OCI-LY1 (cell line): Measurements from ENCODE around the gene KIAA1328.

Experiments used
- H2AFZ ChIP-seq: fragments of 200-600 bp; sonication (generic), shearing (Covaris generic); 2 replicates; pipeline ENCODE4 v1.6.0; 2014; ENCODE audit warnings: antibody characterized with exemption, mild to moderate bottlenecking, low read length
- H3F3A ChIP-seq: fragments of 200-600 bp; sonication (generic), shearing (Covaris generic); 2 replicates; pipeline ENCODE4 v1.6.0; 2014; ENCODE audit warnings: mild to moderate bottlenecking, antibody characterized with exemption, low read length, moderate library complexity; ENCODE audit not compliant: insufficient read depth
- H3K27ac ChIP-seq: fragments of 200-600 bp; sonication (generic); 2 replicates; pipeline ENCODE4 v1.5.1; 2014; ENCODE audit warnings: low read length, mixed run types, mild to moderate bottlenecking, low read depth; ENCODE audit not compliant: poor library complexity, severe bottlenecking
- H3K27me3 ChIP-seq: fragments of 200-600 bp; sonication (generic); 2 replicates; pipeline ENCODE4 v1.6.0; 2014; ENCODE audit warnings: antibody characterized with exemption, mild to moderate bottlenecking, low read length, moderate library complexity; ENCODE audit not compliant: insufficient read depth
- H3K36me3 ChIP-seq: fragments of 200-600 bp; sonication (generic); 2 replicates; pipeline ENCODE4 v1.6.1; 2014; ENCODE audit warnings: mild to moderate bottlenecking, antibody characterized with exemption, low read length, moderate library complexity, mixed read lengths; ENCODE audit not compliant: insufficient read depth
- H3K4me1 ChIP-seq: fragments of 200-600 bp; sonication (generic); 2 replicates; pipeline ENCODE4 v1.5.1; 2014; ENCODE audit warnings: mild to moderate bottlenecking, low read length, moderate library complexity; ENCODE audit not compliant: insufficient read depth, severe bottlenecking
- H3K4me2 ChIP-seq: fragments of 200-600 bp; sonication (generic), shearing (Covaris generic); 2 replicates; pipeline ENCODE4 v1.6.1; 2014; ENCODE audit warnings: low read length
- H3K4me3 ChIP-seq: fragments of 200-600 bp; sonication (generic); 2 replicates; pipeline ENCODE4 v1.5.1; 2014; ENCODE audit warnings: low read length, low read depth, mild to moderate bottlenecking, mixed read lengths; ENCODE audit not compliant: poor library complexity, severe bottlenecking
- H3K79me2 ChIP-seq: fragments of 200-600 bp; shearing (Covaris generic); 2 replicates; pipeline ENCODE4 v1.6.1; 2016; ENCODE audit warnings: mixed run types, low read length, mixed read lengths; ENCODE audit not compliant: insufficient read depth
- H3K9ac ChIP-seq: fragments of 200-600 bp; sonication (generic), shearing (Covaris generic); 2 replicates; pipeline ENCODE4 v1.6.1; 2014; ENCODE audit warnings: mild to moderate bottlenecking, low read length, mixed read lengths
- H3K9me2 ChIP-seq: fragments of 200-600 bp; sonication (generic), shearing (Covaris generic); 2 replicates; pipeline ENCODE4 v1.6.1; 2014; ENCODE audit warnings: low read depth, mild to moderate bottlenecking, low read length, mixed read lengths
- H3K9me3 ChIP-seq: fragments of 200-600 bp; shearing (Covaris generic); 2 replicates; pipeline ENCODE4 v1.6.1; 2014; ENCODE audit warnings: low read length, mixed read lengths
- H4K20me1 ChIP-seq: fragments of 200-600 bp; sonication (generic), shearing (Covaris generic); 2 replicates; pipeline ENCODE4 v1.6.0; 2016; ENCODE audit warnings: mild to moderate bottlenecking, low read length; ENCODE audit not compliant: insufficient read depth
- EZH2 ChIP-seq: fragments of 200-600 bp; sonication (generic), shearing (Covaris generic); IDR thresholded peaks from 2 replicates; pipeline ENCODE4 v1.8.0; 2017; ENCODE audit warnings: borderline replicate concordance, mixed run types, mild to moderate bottlenecking, antibody characterized with exemption, low read length, moderate library complexity, mixed read lengths
- TF ChIP-seq, protein P1 (sequence below): fragments of 200-600 bp; sonication (generic), shearing (Covaris generic); IDR thresholded peaks from 2 replicates; pipeline ENCODE4 v1.5.1; 2017; ENCODE audit warnings: mild to moderate bottlenecking, antibody characterized with exemption, low read length, moderate library complexity, mixed read lengths

Gene KIAA1328

DNA sequence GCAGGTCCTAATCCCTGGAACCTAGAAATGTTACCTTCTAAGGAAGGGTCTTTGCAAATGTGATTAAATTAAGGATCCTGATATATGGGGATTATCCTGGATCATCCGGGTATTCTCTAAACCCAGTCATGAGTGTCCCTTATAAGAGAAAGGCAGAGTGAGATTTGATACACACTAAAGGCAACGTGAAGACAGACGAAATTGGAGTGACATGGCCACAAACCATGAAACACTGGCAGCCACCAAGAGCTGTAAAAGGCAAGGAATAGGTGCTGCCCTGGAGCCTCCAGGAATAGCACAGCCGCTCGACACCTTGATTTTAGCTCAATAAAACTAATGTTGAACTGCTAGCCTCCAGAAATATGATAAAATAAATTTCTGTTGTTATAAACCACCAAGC lies 45.1 kb upstream of the KIAA1328 start:
- no peaks in the 10 kb centered on the region for H3K27me3 ChIP-seq
- H2AFZ ChIP-seq = no peak overlapping the region
- no peaks in the 10 kb centered on the region for H3K79me2 ChIP-seq
- H3F3A ChIP-seq = no peaks in the 10 kb centered on the region
- H3K9me3 ChIP-seq = no peaks in the 10 kb centered on the region
- H3K9me2 ChIP-seq = no peaks in the 10 kb centered on the region
- 0 out of 2 replicates have a peak, but pooled peaks cover 4% of the 10 kb centered on the region for H3K36me3 ChIP-seq
- no peak overlapping the region for H3K27ac ChIP-seq
- no peak overlapping the region for H3K9ac ChIP-seq
- no peaks in the 10 kb centered on the region for H3K4me1 ChIP-seq
- TF ChIP-seq EZH2 = no peak
- TF ChIP-seq, protein P1, sequence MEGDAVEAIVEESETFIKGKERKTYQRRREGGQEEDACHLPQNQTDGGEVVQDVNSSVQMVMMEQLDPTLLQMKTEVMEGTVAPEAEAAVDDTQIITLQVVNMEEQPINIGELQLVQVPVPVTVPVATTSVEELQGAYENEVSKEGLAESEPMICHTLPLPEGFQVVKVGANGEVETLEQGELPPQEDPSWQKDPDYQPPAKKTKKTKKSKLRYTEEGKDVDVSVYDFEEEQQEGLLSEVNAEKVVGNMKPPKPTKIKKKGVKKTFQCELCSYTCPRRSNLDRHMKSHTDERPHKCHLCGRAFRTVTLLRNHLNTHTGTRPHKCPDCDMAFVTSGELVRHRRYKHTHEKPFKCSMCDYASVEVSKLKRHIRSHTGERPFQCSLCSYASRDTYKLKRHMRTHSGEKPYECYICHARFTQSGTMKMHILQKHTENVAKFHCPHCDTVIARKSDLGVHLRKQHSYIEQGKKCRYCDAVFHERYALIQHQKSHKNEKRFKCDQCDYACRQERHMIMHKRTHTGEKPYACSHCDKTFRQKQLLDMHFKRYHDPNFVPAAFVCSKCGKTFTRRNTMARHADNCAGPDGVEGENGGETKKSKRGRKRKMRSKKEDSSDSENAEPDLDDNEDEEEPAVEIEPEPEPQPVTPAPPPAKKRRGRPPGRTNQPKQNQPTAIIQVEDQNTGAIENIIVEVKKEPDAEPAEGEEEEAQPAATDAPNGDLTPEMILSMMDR = no peak
- H3K4me3 ChIP-seq = no peak overlapping the region
- H3K4me2 ChIP-seq = no peak overlapping the region
- no peaks in the 10 kb centered on the region for H4K20me1 ChIP-seq

DNA sequence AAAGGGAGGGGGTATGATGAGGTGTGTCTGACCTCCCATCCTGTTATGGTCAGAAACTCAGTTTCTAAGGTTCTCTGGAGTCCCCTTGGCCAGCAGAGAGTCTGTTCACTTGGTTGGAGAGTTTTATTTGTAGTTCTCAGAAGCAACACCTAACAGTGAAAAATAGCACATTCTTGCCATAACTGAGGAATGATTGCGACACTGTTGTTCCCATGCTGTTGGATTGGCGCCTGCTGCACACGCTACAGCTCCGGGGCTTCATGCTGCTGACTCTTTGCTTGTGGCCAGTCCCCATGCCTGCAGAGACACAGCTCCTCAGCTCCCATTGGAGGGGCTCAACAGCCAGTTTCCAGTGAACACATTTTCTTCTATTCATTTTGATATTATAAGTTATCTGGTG lies 42.2 kb upstream of the KIAA1328 start:
- no peak overlapping the region for H3K4me3 ChIP-seq

DNA sequence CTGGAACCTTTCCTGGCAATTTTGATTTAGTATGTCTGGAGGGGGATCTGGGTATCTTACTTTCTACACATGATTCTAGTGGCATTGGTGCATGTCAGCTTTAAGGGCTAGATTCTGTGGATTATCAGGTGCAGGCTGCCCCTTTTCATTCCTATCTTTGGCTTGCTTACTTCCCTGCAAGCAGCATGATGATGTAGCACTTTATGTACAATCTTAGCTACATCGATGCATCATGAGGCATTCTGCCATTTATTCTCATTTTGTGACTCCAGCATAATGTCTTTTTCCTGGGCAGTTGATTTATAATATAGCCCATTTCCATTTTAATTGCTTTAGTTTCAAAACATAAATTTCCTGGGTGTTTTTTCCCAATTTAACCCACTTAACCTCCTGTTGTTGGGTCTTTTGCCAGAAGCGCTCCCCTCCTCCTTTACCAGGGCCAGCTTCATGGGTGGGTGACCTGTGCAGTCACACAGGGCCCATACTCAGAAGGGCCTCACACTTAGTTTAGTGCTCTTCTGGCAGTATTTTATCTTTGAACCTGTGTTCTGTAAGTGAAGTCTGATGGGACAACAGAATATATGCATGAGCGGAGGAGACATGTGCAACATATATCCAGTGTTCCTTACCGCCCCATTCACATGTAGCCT lies 36.2 kb upstream of the KIAA1328 start:
- Histone ChIP-seq H3K36me3 (peaks cover 80% of the 10 kb centered on the region), H3K4me3 (no peak overlapping the region), H3K9me2 (no peaks in the 10 kb centered on the region), H3K9ac (no peak overlapping the region), H3F3A (no peaks in the 10 kb centered on the region), H3K27me3 (no peaks in the 10 kb centered on the region), H3K79me2 (no peaks in the 10 kb centered on the region), H3K27ac (no peak overlapping the region), H2AFZ (no peak overlapping the region), H3K9me3 (0 out of 2 replicates have a peak, but pooled peaks cover 3% of the 10 kb centered on the region), H4K20me1 (no peaks in the 10 kb centered on the region), H3K4me2 (no peak overlapping the region), H3K4me1 (no peaks in the 10 kb centered on the region)
- TF ChIP-seq, protein P1 = no peak
- TF ChIP-seq EZH2 = no peak

More for the DNA sequence above, 42.2 kb upstream of the KIAA1328 start:
- Histone ChIP-seq H3K9ac (no peak overlapping the region), H3K4me1 (no peaks in the 10 kb centered on the region), H3F3A (no peaks in the 10 kb centered on the region), H3K27me3 (no peaks in the 10 kb centered on the region), H3K9me2 (no peaks in the 10 kb centered on the region), H4K20me1 (no peaks in the 10 kb centered on the region), H3K4me2 (no peak overlapping the region), H3K36me3 (peaks cover 30% of the 10 kb centered on the region), H3K79me2 (no peaks in the 10 kb centered on the region), H3K9me3 (0 out of 2 replicates have a peak, but pooled peaks cover 3% of the 10 kb centered on the region), H2AFZ (no peak overlapping the region), H3K27ac (no peak overlapping the region)
- no peak for TF ChIP-seq EZH2
- TF ChIP-seq, protein P1 = no peak
